GM12874 (cell line): ENCODE results near the gene LDLRAD1.

Experiments
- CTCF ChIP-seq: IDR thresholded peaks from 2 replicates; pipeline ENCODE4 v1.5.1; 2011; ENCODE audit warnings: low read depth, mild to moderate bottlenecking, control low read depth, low read length, moderate library complexity; ENCODE audit not compliant: insufficient read depth

Gene LDLRAD1

GRCh38 chr1:54047384-54048305 is 29.7 kb upstream of the LDLRAD1 start:
- TF ChIP-seq CTCF, result no peak

GRCh38 chr1:54046671-54047383 is 28.8 kb upstream of the LDLRAD1 start:
- TF ChIP-seq CTCF, result no peak

GRCh38 chr1:54045496-54045895 is 27.5 kb upstream of the LDLRAD1 start:
- no peak for TF ChIP-seq CTCF

- TF ChIP-seq CTCF, result no peak
These were observed 23.8 kb upstream of the LDLRAD1 start for GRCh38 chr1:54041806-54042205.

GRCh38 chr1:54037476-54037875 is 19.5 kb upstream of the LDLRAD1 start:
- TF ChIP-seq CTCF, result no peak

- TF ChIP-seq CTCF, result no peak
These were observed 10.6 kb upstream of the LDLRAD1 start for GRCh38 chr1:54028306-54029251.
